Kidney (tissue), 14 donors: ENCODE measurements around the gene STX8. TPM values are rescaled to one million over a fixed set of nuclear protein-coding genes. Genes with fewer than 3 reads are reported as not detected.

ENCODE experiments used
- DNase-seq, 5 donors: peaks; one replicate each; pipeline ENCODE4 v3.0.0-alpha.2; 2013 to 2020
- FAIRE-seq: peaks from 2 replicates; lab custom pipeline; 2012; peaks lifted over from hg19 to GRCh38; lab: Jason Lieb, UNC
- H3K27ac ChIP-seq, 2 donors: one replicate each; pipeline ENCODE4 v1.7.0; 2013; ENCODE audit warnings: low read depth in 2 of 2, low read length in 2 of 2, inconsistent platforms in 1 of 2
- H3K27me3 ChIP-seq: one replicate; pipeline ENCODE4 v1.7.1; 2013; ENCODE audit warnings: low read length, inconsistent platforms; ENCODE audit not compliant: control insufficient read depth, insufficient read depth
- H3K36me3 ChIP-seq, 3 donors: one replicate each; pipeline versions ENCODE4 v1.7.0 to v1.7.1; 2013; ENCODE audit warnings: low read length in 3 of 3, control low read depth in 1 of 3, inconsistent platforms in 1 of 3; ENCODE audit not compliant: insufficient read depth in 3 of 3, control insufficient read depth in 2 of 3
- H3K4me1 ChIP-seq, 3 donors: one replicate each; pipeline versions ENCODE4 v1.7.0 to v1.7.1; 2013; ENCODE audit warnings: low read length in 3 of 3, inconsistent platforms in 1 of 3, low read depth in 1 of 3; ENCODE audit not compliant: control insufficient read depth in 2 of 3, insufficient read depth in 2 of 3
- H3K4me3 ChIP-seq, 3 donors: one replicate each; pipeline versions ENCODE4 v1.7.0 to v1.8.1; 2013; ENCODE audit warnings: low read length in 3 of 3, control low read depth in 1 of 3, inconsistent platforms in 1 of 3
- H3K9ac ChIP-seq, 3 donors: one replicate each; pipeline versions ENCODE4 v1.7.0 to v1.7.1; 2013; ENCODE audit warnings: low read length in 3 of 3, control low read depth in 1 of 3, inconsistent platforms in 1 of 3
- H3K9me3 ChIP-seq, 3 donors: one replicate each; pipeline versions ENCODE4 v1.7.0 to v1.7.1; 2013; ENCODE audit warnings: low read length in 3 of 3, control low read depth in 1 of 3, inconsistent platforms in 1 of 3; ENCODE audit not compliant: control insufficient read depth in 2 of 3, insufficient read depth in 1 of 3
- intact Hi-C: fragments of 100-400 bp; cut with DNase I; formaldehyde crosslinking; loops from one replicate; pipeline ENCODE4 v1.11.1; 2022
- polyA plus RNA-seq: library from polyadenylated mRNA; stranded (reverse); fragments of 350-450 nt; fragmentation: Illumina TruSeq; extraction: RNeasy Lipid Tissue Mini Kit (QIAGEN cat#74804); gene quantifications from one replicate; pipeline ENCODE4 v1.2.3, GENCODE V29; 2014; ENCODE audit warnings: low read depth, low replicate concordance; ENCODE audit not compliant: insufficient read depth
- total RNA-seq: library from RNA; stranded (reverse); fragmentation: NEBNext Ultra II Directional; extraction: Animal tissue kit (Norgen Biotek cat#: 25700); gene quantifications from one replicate; pipeline ENCODE4 v1.2.1, GENCODE V29; 2021
- TF ChIP-seq, protein P1 (sequence below): IDR thresholded peaks from 3 replicates; pipeline ENCODE4 v1.5.1; 2012; ENCODE audit warnings: mild to moderate bottlenecking, moderate library complexity, borderline replicate concordance; ENCODE audit not compliant: insufficient read depth; ENCODE audit errors: extremely low read depth
- donor health status: control.
- donor health status: control.
- donor health status: control.
- donor health status: control.
- donor health status: control.
- donor health status: DM: yes; HTN: yes; CAD: no.
- donor health status: Normal renal cell carcinoma (clear cell type).

The STX8 gene
- total and polyA plus RNA-seq, 2 donors from 2014 or later = 67.2 to 127 TPM

- no peaks in the 10 kb centered on the region for H3K9me3 ChIP-seq
- H3K4me1 ChIP-seq = no peaks in the 10 kb centered on the region
- H3K9ac ChIP-seq = no peak overlapping the region
- DNase-seq = no peak
- no peak overlapping the region for H3K27ac ChIP-seq
- no peak for FAIRE-seq
- intact Hi-C loops = no loop called here
- H3K36me3 ChIP-seq = no peaks in the 10 kb centered on the region
- H3K27me3 ChIP-seq = no peaks in the 10 kb centered on the region
- TF ChIP-seq, protein P1, sequence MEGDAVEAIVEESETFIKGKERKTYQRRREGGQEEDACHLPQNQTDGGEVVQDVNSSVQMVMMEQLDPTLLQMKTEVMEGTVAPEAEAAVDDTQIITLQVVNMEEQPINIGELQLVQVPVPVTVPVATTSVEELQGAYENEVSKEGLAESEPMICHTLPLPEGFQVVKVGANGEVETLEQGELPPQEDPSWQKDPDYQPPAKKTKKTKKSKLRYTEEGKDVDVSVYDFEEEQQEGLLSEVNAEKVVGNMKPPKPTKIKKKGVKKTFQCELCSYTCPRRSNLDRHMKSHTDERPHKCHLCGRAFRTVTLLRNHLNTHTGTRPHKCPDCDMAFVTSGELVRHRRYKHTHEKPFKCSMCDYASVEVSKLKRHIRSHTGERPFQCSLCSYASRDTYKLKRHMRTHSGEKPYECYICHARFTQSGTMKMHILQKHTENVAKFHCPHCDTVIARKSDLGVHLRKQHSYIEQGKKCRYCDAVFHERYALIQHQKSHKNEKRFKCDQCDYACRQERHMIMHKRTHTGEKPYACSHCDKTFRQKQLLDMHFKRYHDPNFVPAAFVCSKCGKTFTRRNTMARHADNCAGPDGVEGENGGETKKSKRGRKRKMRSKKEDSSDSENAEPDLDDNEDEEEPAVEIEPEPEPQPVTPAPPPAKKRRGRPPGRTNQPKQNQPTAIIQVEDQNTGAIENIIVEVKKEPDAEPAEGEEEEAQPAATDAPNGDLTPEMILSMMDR = no peak
- H3K4me3 ChIP-seq = no peak overlapping the region
These were observed 267.6 kb downstream of the STX8 start for GRCh38 chr17:9308069-9308468.

DNA sequence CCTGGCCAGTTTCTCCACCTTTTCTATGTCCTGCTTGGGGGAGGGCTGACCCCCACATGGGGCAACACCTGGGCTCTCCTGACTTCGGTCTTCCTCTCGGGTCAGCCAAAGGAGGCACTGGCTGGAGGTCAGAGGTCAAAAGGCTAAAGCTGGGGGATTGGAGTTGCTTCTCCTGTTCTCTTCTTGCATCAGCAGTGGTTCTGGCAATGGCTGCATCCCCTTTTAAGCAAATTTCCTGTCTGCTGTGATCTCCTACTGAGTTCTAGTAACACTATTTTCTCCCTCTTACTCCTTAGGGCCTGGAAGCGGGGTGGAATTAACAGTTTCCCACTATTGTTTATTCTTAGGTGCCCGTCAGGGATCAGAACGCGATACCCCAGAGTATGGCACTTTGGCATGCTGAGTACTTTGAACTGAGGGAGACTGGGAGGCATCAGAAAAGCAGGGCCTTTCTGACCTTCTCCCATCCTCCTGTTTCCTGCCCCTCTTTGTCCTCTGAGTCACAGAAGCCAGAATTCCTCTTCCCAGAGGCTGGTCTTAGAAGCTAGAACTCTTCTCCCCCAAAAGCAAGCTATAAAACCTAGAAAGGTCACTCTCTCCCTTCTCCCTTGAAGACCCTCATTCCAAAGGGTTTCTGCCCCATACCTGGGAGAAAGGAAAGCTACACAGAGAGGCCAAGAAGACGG is 268.2 kb downstream of the STX8 start:
- intact Hi-C loops = no loop called here
- DNase-seq (no peak), FAIRE-seq (no peak)
- H3K9me3 ChIP-seq = no peaks in the 10 kb centered on the region
- H3K36me3 ChIP-seq = no peaks in the 10 kb centered on the region
- no peaks in the 10 kb centered on the region for H3K27me3 ChIP-seq
- no peaks in the 10 kb centered on the region for H3K4me1 ChIP-seq
- H3K27ac ChIP-seq = no peak overlapping the region
- TF ChIP-seq, protein P1 = no peak
- H3K9ac ChIP-seq = no peak overlapping the region
- no peak overlapping the region for H3K4me3 ChIP-seq

GRCh38 chr17:9306086-9306485 is 269.5 kb downstream of the STX8 start:
- H3K9ac ChIP-seq = no peak overlapping the region
- H3K4me3 ChIP-seq = no peak overlapping the region
- no peaks in the 10 kb centered on the region for H3K4me1 ChIP-seq
- FAIRE-seq = no peak
- intact Hi-C loops = no loop called here
- TF ChIP-seq, protein P1 = no peak
- H3K9me3 ChIP-seq = no peaks in the 10 kb centered on the region
- H3K36me3 ChIP-seq = no peaks in the 10 kb centered on the region
- DNase-seq = no peak
- no peak overlapping the region for H3K27ac ChIP-seq
- no peaks in the 10 kb centered on the region for H3K27me3 ChIP-seq

GRCh38 chr17:9299695-9300094 is 275.9 kb downstream of the STX8 start:
- H3K27me3 ChIP-seq = no peaks in the 10 kb centered on the region
- intact Hi-C loops = no loop called here
- no peak for DNase-seq
- H3K4me3 ChIP-seq = no peak overlapping the region
- H3K36me3 ChIP-seq = no peaks in the 10 kb centered on the region
- H3K9ac ChIP-seq = no peak overlapping the region
- H3K9me3 ChIP-seq = no peaks in the 10 kb centered on the region
- H3K4me1 ChIP-seq = no peaks in the 10 kb centered on the region
- no peak for FAIRE-seq
- H3K27ac ChIP-seq = no peak overlapping the region
- TF ChIP-seq, protein P1 = no peak
